ENCODE data around the gene TP53.
A peak's percentile ranks its signal among the peaks of the same experiment; 100 is the strongest.

Gene TP53

DNA sequence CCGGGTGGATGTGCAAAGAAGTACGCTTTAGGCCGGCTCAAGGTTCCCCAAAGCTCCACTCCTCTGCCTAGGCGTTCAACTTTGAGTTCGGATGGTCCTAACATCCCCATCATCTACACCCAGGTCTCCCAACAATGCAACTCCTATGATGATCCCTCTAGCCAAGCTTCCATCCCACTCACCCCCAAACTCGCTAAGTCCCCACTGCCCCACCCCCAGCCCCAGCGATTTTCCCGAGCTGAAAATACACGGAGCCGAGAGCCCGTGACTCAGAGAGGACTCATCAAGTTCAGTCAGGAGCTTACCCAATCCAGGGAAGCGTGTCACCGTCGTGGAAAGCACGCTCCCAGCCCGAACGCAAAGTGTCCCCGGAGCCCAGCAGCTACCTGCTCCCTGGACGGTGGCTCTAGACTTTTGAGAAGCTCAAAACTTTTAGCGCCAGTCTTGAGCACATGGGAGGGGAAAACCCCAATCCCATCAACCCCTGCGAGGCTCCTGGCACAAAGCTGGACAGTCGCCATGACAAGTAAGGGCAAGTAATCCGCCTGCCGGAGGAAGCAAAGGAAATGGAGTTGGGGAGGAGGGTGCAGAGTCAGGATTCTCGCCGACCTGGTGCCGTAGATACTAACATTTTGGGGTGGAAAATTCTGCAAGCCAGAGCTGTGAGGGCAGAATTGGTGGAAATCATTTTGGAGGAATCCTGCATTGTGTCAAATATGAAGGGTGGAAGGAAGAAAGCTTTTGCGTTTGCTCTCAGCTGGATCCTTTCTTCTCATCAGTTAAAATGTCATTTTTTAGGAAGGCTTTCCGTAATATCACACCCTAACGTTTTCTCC is at the start of gene TP53 (continued):
- TF ChIP-seq, protein P1, sequence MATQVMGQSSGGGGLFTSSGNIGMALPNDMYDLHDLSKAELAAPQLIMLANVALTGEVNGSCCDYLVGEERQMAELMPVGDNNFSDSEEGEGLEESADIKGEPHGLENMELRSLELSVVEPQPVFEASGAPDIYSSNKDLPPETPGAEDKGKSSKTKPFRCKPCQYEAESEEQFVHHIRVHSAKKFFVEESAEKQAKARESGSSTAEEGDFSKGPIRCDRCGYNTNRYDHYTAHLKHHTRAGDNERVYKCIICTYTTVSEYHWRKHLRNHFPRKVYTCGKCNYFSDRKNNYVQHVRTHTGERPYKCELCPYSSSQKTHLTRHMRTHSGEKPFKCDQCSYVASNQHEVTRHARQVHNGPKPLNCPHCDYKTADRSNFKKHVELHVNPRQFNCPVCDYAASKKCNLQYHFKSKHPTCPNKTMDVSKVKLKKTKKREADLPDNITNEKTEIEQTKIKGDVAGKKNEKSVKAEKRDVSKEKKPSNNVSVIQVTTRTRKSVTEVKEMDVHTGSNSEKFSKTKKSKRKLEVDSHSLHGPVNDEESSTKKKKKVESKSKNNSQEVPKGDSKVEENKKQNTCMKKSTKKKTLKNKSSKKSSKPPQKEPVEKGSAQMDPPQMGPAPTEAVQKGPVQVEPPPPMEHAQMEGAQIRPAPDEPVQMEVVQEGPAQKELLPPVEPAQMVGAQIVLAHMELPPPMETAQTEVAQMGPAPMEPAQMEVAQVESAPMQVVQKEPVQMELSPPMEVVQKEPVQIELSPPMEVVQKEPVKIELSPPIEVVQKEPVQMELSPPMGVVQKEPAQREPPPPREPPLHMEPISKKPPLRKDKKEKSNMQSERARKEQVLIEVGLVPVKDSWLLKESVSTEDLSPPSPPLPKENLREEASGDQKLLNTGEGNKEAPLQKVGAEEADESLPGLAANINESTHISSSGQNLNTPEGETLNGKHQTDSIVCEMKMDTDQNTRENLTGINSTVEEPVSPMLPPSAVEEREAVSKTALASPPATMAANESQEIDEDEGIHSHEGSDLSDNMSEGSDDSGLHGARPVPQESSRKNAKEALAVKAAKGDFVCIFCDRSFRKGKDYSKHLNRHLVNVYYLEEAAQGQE (tag by site-specific recombination; IDR thresholded peaks at IDR 0.05), result 0 out of 2 replicates have a peak, but pooled peaks have one; percentile 8
- TF ChIP-seq ZNF121 (tag by site-specific recombination; IDR thresholded peaks at IDR 0.05), result no peak
- TF ChIP-seq ZFP69B (tag by site-specific recombination; IDR thresholded peaks at IDR 0.05), result no peak
- no peak for TF ChIP-seq ZNF658 (tag by site-specific recombination; IDR thresholded peaks at IDR 0.05)
- TF ChIP-seq ZFHX2 (tag by site-specific recombination; conservative IDR thresholded peaks at IDR 0.05), result no peak
- TF ChIP-seq, protein P2, sequence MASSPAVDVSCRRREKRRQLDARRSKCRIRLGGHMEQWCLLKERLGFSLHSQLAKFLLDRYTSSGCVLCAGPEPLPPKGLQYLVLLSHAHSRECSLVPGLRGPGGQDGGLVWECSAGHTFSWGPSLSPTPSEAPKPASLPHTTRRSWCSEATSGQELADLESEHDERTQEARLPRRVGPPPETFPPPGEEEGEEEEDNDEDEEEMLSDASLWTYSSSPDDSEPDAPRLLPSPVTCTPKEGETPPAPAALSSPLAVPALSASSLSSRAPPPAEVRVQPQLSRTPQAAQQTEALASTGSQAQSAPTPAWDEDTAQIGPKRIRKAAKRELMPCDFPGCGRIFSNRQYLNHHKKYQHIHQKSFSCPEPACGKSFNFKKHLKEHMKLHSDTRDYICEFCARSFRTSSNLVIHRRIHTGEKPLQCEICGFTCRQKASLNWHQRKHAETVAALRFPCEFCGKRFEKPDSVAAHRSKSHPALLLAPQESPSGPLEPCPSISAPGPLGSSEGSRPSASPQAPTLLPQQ (tag by site-specific recombination; IDR thresholded peaks at IDR 0.05), result 0 out of 2 replicates have a peak, but pooled peaks have one; percentile 41
- TF ChIP-seq ZNF24 (tag by site-specific recombination; IDR thresholded peaks at IDR 0.05), result peak; percentile 54; the same call in 1 of the 2 replicates
- no peak for TF ChIP-seq ZNF211 (tag by site-specific recombination; IDR thresholded peaks at IDR 0.05; ENCODE audit: low read depth)
- peak; percentile 20; the same call in 1 of the 2 replicates for TF ChIP-seq ZNF501 (tag by site-specific recombination; IDR thresholded peaks at IDR 0.05)
- no peak for TF ChIP-seq ZNF157 (tag by site-specific recombination; IDR thresholded peaks at IDR 0.05)
- TF ChIP-seq, protein P3, sequence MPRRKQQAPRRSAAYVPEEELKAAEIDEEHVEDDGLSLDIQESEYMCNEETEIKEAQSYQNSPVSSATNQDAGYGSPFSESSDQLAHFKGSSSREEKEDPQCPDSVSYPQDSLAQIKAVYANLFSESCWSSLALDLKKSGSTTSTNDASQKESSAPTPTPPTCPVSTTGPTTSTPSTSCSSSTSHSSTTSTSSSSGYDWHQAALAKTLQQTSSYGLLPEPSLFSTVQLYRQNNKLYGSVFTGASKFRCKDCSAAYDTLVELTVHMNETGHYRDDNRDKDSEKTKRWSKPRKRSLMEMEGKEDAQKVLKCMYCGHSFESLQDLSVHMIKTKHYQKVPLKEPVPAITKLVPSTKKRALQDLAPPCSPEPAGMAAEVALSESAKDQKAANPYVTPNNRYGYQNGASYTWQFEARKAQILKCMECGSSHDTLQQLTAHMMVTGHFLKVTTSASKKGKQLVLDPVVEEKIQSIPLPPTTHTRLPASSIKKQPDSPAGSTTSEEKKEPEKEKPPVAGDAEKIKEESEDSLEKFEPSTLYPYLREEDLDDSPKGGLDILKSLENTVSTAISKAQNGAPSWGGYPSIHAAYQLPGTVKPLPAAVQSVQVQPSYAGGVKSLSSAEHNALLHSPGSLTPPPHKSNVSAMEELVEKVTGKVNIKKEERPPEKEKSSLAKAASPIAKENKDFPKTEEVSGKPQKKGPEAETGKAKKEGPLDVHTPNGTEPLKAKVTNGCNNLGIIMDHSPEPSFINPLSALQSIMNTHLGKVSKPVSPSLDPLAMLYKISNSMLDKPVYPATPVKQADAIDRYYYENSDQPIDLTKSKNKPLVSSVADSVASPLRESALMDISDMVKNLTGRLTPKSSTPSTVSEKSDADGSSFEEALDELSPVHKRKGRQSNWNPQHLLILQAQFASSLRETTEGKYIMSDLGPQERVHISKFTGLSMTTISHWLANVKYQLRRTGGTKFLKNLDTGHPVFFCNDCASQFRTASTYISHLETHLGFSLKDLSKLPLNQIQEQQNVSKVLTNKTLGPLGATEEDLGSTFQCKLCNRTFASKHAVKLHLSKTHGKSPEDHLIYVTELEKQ (tag by site-specific recombination; IDR thresholded peaks at IDR 0.05; ENCODE audit: borderline replicate concordance), result no peak
- TF ChIP-seq ZNF747 (tag by site-specific recombination; IDR thresholded peaks at IDR 0.05), result no peak
- TF ChIP-seq, protein P4, sequence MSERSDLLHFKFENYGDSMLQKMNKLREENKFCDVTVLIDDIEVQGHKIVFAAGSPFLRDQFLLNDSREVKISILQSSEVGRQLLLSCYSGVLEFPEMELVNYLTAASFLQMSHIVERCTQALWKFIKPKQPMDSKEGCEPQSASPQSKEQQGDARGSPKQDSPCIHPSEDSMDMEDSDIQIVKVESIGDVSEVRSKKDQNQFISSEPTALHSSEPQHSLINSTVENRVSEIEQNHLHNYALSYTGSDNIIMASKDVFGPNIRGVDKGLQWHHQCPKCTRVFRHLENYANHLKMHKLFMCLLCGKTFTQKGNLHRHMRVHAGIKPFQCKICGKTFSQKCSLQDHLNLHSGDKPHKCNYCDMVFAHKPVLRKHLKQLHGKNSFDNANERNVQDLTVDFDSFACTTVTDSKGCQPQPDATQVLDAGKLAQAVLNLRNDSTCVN (tag by site-specific recombination; optimal IDR thresholded peaks at IDR 0.05), result peak; percentile 32
- TF ChIP-seq, protein P5, sequence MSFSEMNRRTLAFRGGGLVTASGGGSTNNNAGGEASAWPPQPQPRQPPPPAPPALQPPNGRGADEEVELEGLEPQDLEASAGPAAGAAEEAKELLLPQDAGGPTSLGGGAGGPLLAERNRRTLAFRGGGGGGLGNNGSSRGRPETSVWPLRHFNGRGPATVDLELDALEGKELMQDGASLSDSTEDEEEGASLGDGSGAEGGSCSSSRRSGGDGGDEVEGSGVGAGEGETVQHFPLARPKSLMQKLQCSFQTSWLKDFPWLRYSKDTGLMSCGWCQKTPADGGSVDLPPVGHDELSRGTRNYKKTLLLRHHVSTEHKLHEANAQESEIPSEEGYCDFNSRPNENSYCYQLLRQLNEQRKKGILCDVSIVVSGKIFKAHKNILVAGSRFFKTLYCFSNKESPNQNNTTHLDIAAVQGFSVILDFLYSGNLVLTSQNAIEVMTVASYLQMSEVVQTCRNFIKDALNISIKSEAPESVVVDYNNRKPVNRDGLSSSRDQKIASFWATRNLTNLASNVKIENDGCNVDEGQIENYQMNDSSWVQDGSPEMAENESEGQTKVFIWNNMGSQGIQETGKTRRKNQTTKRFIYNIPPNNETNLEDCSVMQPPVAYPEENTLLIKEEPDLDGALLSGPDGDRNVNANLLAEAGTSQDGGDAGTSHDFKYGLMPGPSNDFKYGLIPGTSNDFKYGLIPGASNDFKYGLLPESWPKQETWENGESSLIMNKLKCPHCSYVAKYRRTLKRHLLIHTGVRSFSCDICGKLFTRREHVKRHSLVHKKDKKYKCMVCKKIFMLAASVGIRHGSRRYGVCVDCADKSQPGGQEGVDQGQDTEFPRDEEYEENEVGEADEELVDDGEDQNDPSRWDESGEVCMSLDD (tag by site-specific recombination; IDR thresholded peaks at IDR 0.05), result peak; percentile 40
- TF ChIP-seq, protein P6, sequence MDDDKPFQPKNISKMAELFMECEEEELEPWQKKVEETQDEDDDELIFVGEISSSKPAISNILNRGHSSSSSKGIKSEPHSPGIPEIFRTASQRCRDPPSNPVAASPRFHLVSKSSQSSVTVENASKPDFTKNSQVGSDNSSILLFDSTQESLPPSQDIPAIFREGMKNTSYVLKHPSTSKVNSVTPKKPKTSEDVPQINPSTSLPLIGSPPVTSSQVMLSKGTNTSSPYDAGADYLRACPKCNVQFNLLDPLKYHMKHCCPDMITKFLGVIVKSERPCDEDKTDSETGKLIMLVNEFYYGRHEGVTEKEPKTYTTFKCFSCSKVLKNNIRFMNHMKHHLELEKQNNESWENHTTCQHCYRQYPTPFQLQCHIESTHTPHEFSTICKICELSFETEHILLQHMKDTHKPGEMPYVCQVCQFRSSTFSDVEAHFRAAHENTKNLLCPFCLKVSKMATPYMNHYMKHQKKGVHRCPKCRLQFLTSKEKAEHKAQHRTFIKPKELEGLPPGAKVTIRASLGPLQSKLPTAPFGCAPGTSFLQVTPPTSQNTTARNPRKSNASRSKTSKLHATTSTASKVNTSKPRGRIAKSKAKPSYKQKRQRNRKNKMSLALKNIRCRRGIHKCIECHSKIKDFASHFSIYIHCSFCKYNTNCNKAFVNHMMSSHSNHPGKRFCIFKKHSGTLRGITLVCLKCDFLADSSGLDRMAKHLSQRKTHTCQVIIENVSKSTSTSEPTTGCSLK (tag by site-specific recombination; IDR thresholded peaks at IDR 0.05), result no peak
- TF ChIP-seq ZSCAN16 (tag by site-specific recombination; IDR thresholded peaks at IDR 0.05), result no peak
- TF ChIP-seq, protein P7, sequence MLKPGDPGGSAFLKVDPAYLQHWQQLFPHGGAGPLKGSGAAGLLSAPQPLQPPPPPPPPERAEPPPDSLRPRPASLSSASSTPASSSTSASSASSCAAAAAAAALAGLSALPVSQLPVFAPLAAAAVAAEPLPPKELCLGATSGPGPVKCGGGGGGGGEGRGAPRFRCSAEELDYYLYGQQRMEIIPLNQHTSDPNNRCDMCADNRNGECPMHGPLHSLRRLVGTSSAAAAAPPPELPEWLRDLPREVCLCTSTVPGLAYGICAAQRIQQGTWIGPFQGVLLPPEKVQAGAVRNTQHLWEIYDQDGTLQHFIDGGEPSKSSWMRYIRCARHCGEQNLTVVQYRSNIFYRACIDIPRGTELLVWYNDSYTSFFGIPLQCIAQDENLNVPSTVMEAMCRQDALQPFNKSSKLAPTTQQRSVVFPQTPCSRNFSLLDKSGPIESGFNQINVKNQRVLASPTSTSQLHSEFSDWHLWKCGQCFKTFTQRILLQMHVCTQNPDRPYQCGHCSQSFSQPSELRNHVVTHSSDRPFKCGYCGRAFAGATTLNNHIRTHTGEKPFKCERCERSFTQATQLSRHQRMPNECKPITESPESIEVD (tag by site-specific recombination; IDR thresholded peaks at IDR 0.05), result no peak
- no peak for TF ChIP-seq TRIM28 (IDR thresholded peaks at IDR 0.05; ENCODE audit: borderline replicate concordance, low read length)
- 0 out of 2 replicates have a peak, but pooled peaks have one; percentile 67 for TF ChIP-seq KLF7 (tag by site-specific recombination; IDR thresholded peaks at IDR 0.05; ENCODE audit: borderline replicate concordance)
- no peak for TF ChIP-seq HOXD13 (CRISPR knock-in tag; IDR thresholded peaks at IDR 0.05; ENCODE audit: borderline replicate concordance)
- TF ChIP-seq ZNF2 (tag by site-specific recombination; IDR thresholded peaks at IDR 0.05), result 0 out of 2 replicates have a peak, but pooled peaks have one; percentile 22
